ENCODE measurements around the gene CFAP299. TPM values are rescaled to one million over a fixed set of nuclear protein-coding genes. Genes with fewer than 3 reads are reported as not detected.
A peak's percentile ranks its signal among the peaks of the same experiment; 100 is the strongest.

CFAP299 gene
- total RNA-seq, 4 donors from 2014 or later, result 0.84 to 2.5 (median 2.2) TPM; not detected in 1

DNA sequence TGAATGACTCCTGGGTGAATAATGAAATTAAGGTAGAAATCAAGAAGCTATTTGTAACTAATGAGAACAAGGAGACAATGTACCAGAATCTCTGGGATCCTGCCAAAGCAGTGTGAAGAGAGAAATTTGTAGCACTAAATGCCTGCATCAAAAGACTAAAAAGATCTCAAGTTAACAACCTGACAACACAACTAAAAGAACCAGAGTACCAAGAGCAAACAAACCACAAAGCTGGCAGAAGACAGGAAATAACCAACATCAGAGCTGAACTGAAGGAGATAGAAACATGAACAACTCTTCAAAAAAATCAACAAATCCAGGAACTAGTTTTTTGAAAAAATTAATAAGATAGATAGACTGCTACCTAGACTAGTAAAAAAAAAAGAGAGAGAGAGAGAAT is 8.4 kb downstream of the CFAP299 start:
- intact Hi-C loops (cut with DNase I), result no loop called here
- TF ChIP-seq POLR2A (IDR thresholded peaks at IDR 0.05; ENCODE audit: low read depth), result no peak
- no peak for TF ChIP-seq EP300 (IDR thresholded peaks at IDR 0.05)
- TF ChIP-seq, protein P1, sequence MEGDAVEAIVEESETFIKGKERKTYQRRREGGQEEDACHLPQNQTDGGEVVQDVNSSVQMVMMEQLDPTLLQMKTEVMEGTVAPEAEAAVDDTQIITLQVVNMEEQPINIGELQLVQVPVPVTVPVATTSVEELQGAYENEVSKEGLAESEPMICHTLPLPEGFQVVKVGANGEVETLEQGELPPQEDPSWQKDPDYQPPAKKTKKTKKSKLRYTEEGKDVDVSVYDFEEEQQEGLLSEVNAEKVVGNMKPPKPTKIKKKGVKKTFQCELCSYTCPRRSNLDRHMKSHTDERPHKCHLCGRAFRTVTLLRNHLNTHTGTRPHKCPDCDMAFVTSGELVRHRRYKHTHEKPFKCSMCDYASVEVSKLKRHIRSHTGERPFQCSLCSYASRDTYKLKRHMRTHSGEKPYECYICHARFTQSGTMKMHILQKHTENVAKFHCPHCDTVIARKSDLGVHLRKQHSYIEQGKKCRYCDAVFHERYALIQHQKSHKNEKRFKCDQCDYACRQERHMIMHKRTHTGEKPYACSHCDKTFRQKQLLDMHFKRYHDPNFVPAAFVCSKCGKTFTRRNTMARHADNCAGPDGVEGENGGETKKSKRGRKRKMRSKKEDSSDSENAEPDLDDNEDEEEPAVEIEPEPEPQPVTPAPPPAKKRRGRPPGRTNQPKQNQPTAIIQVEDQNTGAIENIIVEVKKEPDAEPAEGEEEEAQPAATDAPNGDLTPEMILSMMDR (IDR thresholded peaks at IDR 0.05), result no peak
- TF ChIP-seq POLR2AphosphoS5 (IDR thresholded peaks at IDR 0.05), result no peak
- Histone ChIP-seq H3K27me3 (no peaks in the 10 kb centered on the region), H3K9me3 (peaks cover 0 to 15% (median 7%) of the 10 kb centered on the region in 4 donors), H3K4me1 (no peaks in the 10 kb centered on the region), H3K36me3 (no peaks in the 10 kb centered on the region), H3K27ac (replicated peaks in 1 of 4) (no peak overlapping the region), H3K4me3 (no peak overlapping the region)
- no peak for DNase-seq (ENCODE audit: extremely low spot score)

DNA sequence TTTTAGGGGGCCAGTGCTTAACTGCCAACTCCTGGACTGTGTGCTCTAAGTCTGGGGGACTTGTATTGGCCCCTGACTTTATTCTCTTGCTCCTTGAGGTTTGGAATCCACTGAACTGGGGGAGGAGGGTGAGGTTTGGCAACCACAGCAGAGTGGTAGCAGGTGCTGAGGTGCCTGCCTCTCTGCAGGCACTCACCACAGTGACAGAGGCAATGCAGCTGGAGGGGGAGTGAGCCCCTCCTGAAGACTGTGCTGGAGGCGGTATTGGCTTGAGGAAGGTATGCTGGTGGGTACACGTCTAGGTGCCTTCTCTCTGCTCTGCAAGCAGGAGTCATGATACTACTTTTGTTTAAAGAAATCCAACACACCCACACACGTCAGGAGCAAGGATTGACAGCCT is 24.6 kb downstream of the CFAP299 start:
- Histone ChIP-seq H3K4me1 (peaks cover 0 to under 1% (median 0%) of the 10 kb centered on the region in 4 donors), H3K27ac (replicated peaks in 1 of 4) (no peak overlapping the region), H3K27me3 (peaks cover 0 to 3% (median 0%) of the 10 kb centered on the region in 4 donors), H3K4me3 (no peak overlapping the region), H3K9me3 (no peaks in the 10 kb centered on the region), H3K36me3 (no peaks in the 10 kb centered on the region)
- 59% methylated on average over 3 of the region's 3 CpGs for WGBS
- no peak for DNase-seq (ENCODE audit: extremely low spot score)
- TF ChIP-seq POLR2AphosphoS5 (IDR thresholded peaks at IDR 0.05), result no peak
- no peak for TF ChIP-seq EP300 (IDR thresholded peaks at IDR 0.05)
- TF ChIP-seq, protein P1 (IDR thresholded peaks at IDR 0.05), result no peak
- no peak for TF ChIP-seq POLR2A (IDR thresholded peaks at IDR 0.05; ENCODE audit: low read depth)
- intact Hi-C loops (cut with DNase I), result loop anchor here (5.0 kb wide), 1 partner anchor 692 kb away; no protein-coding TSS in a partner anchor

DNA sequence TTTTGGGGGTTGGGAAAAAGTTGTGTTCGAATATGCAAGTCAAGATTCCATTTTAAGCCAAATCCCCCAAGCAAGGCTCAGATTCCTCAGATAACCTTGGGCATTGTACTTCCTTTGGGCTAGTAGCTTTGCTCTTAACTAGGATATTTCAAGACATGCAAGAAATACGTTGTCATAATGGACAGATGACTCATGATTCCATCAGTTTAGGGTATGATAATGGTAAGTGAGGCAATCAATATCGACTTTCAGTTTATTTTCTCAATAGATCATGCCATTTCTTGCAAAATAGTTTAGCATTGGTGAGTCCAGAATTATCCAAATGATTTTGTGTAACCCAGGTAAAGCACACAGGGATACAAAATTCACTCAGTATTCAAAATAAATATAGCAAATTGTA is 25.4 kb downstream of the CFAP299 start:
- Histone ChIP-seq H3K4me3 (no peak overlapping the region), H3K27ac (replicated peaks in 1 of 4) (no peak overlapping the region), H3K27me3 (peaks cover 0 to 3% (median 0%) of the 10 kb centered on the region in 4 donors), H3K4me1 (peaks cover 0 to 2% (median under 1%) of the 10 kb centered on the region in 4 donors), H3K36me3 (no peaks in the 10 kb centered on the region), H3K9me3 (no peaks in the 10 kb centered on the region)
- TF ChIP-seq, protein P1 (IDR thresholded peaks at IDR 0.05), result no peak
- intact Hi-C loops (cut with DNase I), result loop anchor here (5.0 kb wide), 1 partner anchor 691 kb away; no protein-coding TSS in a partner anchor
- 65% methylated on average over 3 of the region's 3 CpGs for WGBS
- no peak for DNase-seq (ENCODE audit: extremely low spot score)

DNA sequence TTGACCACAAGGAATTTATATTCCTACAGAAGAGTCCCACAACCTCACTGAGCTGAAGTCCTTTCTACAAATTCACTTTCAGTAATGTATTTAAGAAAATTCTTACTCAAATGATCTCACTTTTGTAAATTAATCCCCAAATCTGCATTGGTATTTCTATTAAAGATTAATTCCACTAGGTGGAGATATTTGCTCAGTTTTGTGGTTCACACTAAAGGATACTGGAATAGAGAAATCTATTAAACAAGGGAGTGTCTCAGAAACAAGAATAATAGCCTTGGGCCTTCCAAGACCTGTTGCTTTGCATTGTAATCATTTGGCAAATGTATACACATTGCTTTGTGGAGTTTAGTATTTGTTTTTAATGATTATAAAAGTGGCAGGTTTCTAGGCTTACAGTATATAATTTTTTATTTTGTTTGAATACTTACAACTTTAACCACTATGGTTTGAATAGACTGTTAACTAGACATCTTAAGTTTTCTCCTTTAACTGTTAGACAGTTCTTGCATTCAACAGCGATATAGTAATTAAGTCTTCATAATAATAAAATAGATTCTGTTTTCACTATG is 25.9 kb downstream of the CFAP299 start:
- intact Hi-C loops (cut with DNase I), result loop anchor here (5.0 kb wide), 1 partner anchor 691 kb away; no protein-coding TSS in a partner anchor
- no peak for TF ChIP-seq EP300 (IDR thresholded peaks at IDR 0.05)
- TF ChIP-seq, protein P1 (IDR thresholded peaks at IDR 0.05), result peak; percentile 43 to 47 (median 44)
- DNase-seq (ENCODE audit: extremely low spot score), result no peak

More for the DNA sequence above, 25.9 kb downstream of the CFAP299 start:
- Histone ChIP-seq H3K36me3 (no peaks in the 10 kb centered on the region), H3K9me3 (no peaks in the 10 kb centered on the region), H3K4me1 (peaks cover 0 to 7% (median 2%) of the 10 kb centered on the region in 4 donors), H3K4me3 (no peak overlapping the region), H3K27ac (replicated peaks in 1 of 4) (no peak overlapping the region), H3K27me3 (peaks cover 0 to 3% (median 0%) of the 10 kb centered on the region in 4 donors)
- WGBS, result 74% methylated on average over 1 of the region's 1 CpG

All from esophagus muscularis mucosa (tissue), 4 donors.